ENCODE data around the gene OR52L1. TPM values are rescaled to one million over a fixed set of nuclear protein-coding genes. Genes with fewer than 3 reads are reported as not detected.

Gene OR52L1
- total RNA-seq: not detected in 2 replicates

GRCh38 chr11:5986885-5987284, at the start of gene OR52L1:
OR52L1 (minus strand) TSS chr11:5986985; CDS start chr11:5986930, 55 bp downstream.

GRCh38 chr11:6030708-6031405, 44.1 kb upstream of the OR52L1 start, which contains the start of gene OR56A1:
OR56A1 (minus strand) TSS chr11:6030758; CDS start chr11:6027692, 3,066 bp downstream.

GRCh38 chr11:6006846-6007245, 20.1 kb upstream of the OR52L1 start, which contains the start of gene OR56A4:
OR56A4 (minus strand) TSS chr11:6006946; CDS start chr11:6002992, 3,954 bp downstream.

GRCh38 chr11:5968394-5968793, 18.4 kb downstream of the OR52L1 start, which contains the start of gene OR56A5:
OR56A5 (minus strand) TSS chr11:5968494; CDS start chr11:5968494, 0 bp downstream.

GRCh38 chr11:5941951-5942350, 44.8 kb downstream of the OR52L1 start, which contains the start of gene OR56A3:
OR56A3 (plus strand) TSS chr11:5942251; CDS start chr11:5947347, 5,096 bp downstream.

Other genes starting within 250 kb of the OR52L1 start
- not detected in 2 replicates for gene OR52N4, start 232.7 kb downstream of the OR52L1 start, total RNA-seq
- not detected in 2 replicates for gene OR52N5, start 203.6 kb downstream of the OR52L1 start, total RNA-seq
- not detected in 2 replicates for gene OR52N1, start 195.7 kb downstream of the OR52L1 start, total RNA-seq
- not detected in 2 replicates for gene OR52N2, start 178.1 kb downstream of the OR52L1 start, total RNA-seq
- gene OR52E6, start 145.1 kb downstream of the OR52L1 start, total RNA-seq: not detected in 2 replicates
- gene OR52E8, start 129.3 kb downstream of the OR52L1 start, total RNA-seq: 0.13 TPM in 1 of 2 replicates, not detected in the other
- gene OR52E4, start 106.4 kb downstream of the OR52L1 start, total RNA-seq: not detected in 2 replicates
- not detected in 2 replicates for gene OR52E5, start 93.8 kb downstream of the OR52L1 start, total RNA-seq
- gene OR56A3, start 44.7 kb downstream of the OR52L1 start, total RNA-seq: not detected in 2 replicates
- not detected in 2 replicates for gene OR56A5, start 18.5 kb downstream of the OR52L1 start, total RNA-seq
- gene OR56A4, start 20.0 kb upstream of the OR52L1 start, total RNA-seq: not detected in 2 replicates
- gene OR56A1, start 43.8 kb upstream of the OR52L1 start, total RNA-seq: not detected in 2 replicates
- gene OR56B4, start 120.7 kb upstream of the OR52L1 start, total RNA-seq: not detected in 2 replicates
- gene OR52B2, start 183.3 kb upstream of the OR52L1 start, total RNA-seq: not detected in 2 replicates
- gene OR52W1, start 212.2 kb upstream of the OR52L1 start, total RNA-seq: not detected in 2 replicates
- gene C11orf42, start 218.6 kb upstream of the OR52L1 start, total RNA-seq: not detected in 2 replicates
- 13.3 and 21.1 TPM in 2 replicates for gene FHIP1B, start 247.7 kb upstream of the OR52L1 start, total RNA-seq

Measured in smooth muscle cell of the pulmonary artery (primary cell).